Nephron (organoid): ENCODE data around the gene CRISPLD2.

Source experiments
- H3K27ac Mint-ChIP-seq, 3 experiments: 2 replicates each; pipeline ENCODE4 v1.8.0; 2020; ENCODE audit warnings: mixed read lengths in 3 of 3, mild to moderate bottlenecking in 2 of 3, moderate library complexity in 1 of 3
- H3K27me3 Mint-ChIP-seq: 2 replicates; pipeline ENCODE4 v1.8.0; 2021; ENCODE audit warnings: low read depth, mild to moderate bottlenecking, moderate library complexity, mixed read lengths
- H3K36me3 Mint-ChIP-seq: 2 replicates; pipeline ENCODE4 v1.8.0; 2020; ENCODE audit warnings: low read depth, mixed read lengths
- H3K4me1 Mint-ChIP-seq: 2 replicates; pipeline ENCODE4 v1.8.0; 2020; ENCODE audit warnings: mixed read lengths
- H3K4me3 Mint-ChIP-seq, 3 experiments: 2 replicates each; pipeline ENCODE4 v1.8.0; 2020; ENCODE audit warnings: mild to moderate bottlenecking in 3 of 3, mixed read lengths in 3 of 3, moderate library complexity in 2 of 3
- H3K9me3 Mint-ChIP-seq: 2 replicates; pipeline ENCODE4 v1.8.0; 2020; ENCODE audit warnings: mixed read lengths
- CTCF ChIP-seq, 3 experiments: fragments of 200-600 bp; sonication (generic); IDR thresholded peaks; one replicate each; pipeline ENCODE4 v1.5.0; 2021; ENCODE audit warnings: antibody characterized with exemption in 3 of 3; ENCODE audit not compliant: unreplicated experiment in 3 of 3

CRISPLD2 gene

DNA sequence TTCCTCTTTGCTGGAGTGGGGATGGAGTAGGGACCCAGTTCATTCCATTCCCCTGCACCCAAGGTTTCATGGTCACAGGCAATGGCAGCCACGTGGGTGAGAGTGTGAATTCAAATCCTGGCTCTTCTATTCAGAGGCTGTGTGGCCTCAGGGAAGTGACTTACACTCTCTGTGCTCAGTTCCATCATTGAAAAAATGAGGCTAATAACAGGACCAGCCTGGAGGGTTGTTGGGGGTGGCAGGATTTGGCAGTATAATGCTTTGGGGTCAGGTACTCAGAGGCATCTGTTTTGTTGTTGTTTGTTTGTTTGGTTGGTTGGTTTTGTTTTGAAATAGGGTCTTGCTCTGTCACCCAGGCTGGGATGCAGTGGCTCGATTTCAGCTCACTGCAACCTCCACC is 2.2 kb upstream of the CRISPLD2 start:
- H3K27ac Mint-ChIP-seq = no peak overlapping the region
- H3K36me3 Mint-ChIP-seq = no peaks in the 10 kb centered on the region
- no peaks in the 10 kb centered on the region for H3K9me3 Mint-ChIP-seq
- no peak overlapping the region for H3K4me3 Mint-ChIP-seq
- H3K27me3 Mint-ChIP-seq = peaks cover 64% of the 10 kb centered on the region
- H3K4me1 Mint-ChIP-seq = peaks cover 32% of the 10 kb centered on the region
- no peak for TF ChIP-seq CTCF (IDR thresholded peaks at IDR 0.05; ENCODE audit: unreplicated experiment in 3 of 3)

DNA sequence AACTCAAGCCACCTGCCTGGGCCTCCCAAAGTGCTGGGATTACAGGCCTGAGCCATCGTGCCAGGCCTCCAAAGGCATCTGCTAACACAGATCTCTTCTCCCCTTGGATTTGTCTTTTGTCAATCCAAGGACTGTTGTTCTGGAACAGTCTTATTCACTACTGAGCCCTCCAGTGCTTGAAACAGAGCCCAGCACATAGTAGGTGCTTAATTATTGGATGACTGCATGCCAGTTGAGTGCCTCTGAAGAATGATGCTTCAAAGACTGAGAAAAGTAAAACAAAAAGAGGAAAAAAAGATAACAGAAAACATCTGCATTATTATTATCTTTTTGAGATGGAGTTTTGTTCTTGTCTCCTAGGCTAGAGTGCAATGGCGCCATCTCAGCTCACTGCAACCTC is 1.7 kb upstream of the CRISPLD2 start:
- TF ChIP-seq CTCF (IDR thresholded peaks at IDR 0.05; ENCODE audit: unreplicated experiment in 3 of 3) = no peak
- H3K27me3 Mint-ChIP-seq = peaks cover 64% of the 10 kb centered on the region
- H3K9me3 Mint-ChIP-seq = no peaks in the 10 kb centered on the region
- no peaks in the 10 kb centered on the region for H3K36me3 Mint-ChIP-seq
- H3K4me1 Mint-ChIP-seq = peaks cover 38% of the 10 kb centered on the region
- H3K27ac Mint-ChIP-seq = no peak overlapping the region
- no peak overlapping the region for H3K4me3 Mint-ChIP-seq

GRCh38 chr16:84818989-84819643 is 669 bp upstream of the CRISPLD2 start:
- Mint-ChIP-seq H3K9me3 (no peaks in the 10 kb centered on the region), H3K4me1 (peaks cover 38% of the 10 kb centered on the region), H3K27me3 (peaks cover 59% of the 10 kb centered on the region), H3K36me3 (no peaks in the 10 kb centered on the region), H3K27ac (no peak overlapping the region), H3K4me3 (peak overlapping the region; percentile 49 to 70 (median 59))
- no peak for TF ChIP-seq CTCF (IDR thresholded peaks at IDR 0.05; ENCODE audit: unreplicated experiment in 3 of 3)

DNA sequence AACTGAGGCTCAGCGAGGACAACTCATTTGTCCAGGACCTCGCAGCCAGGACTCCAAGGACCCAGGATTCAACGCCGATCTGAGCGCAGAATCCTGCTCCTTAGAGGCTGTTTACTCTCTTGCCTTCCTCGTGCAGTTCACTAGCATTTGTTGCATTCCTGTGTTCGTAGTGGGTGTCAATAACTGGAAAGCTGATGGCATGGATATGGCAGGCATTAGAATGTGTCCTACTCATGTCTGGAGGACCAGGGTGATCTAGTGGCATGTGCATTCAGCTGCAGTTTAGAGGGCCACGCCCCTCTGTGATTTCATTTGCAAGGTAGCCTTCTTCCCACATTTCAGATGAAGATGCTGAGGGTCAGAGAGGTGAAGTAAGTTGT is 510 bp downstream of the CRISPLD2 start:
- peaks cover 59% of the 10 kb centered on the region for H3K27me3 Mint-ChIP-seq
- H3K27ac Mint-ChIP-seq = no peak overlapping the region
- H3K4me1 Mint-ChIP-seq = peaks cover 37% of the 10 kb centered on the region
- peak overlapping the region; percentile 87 to 88 (median 87) for H3K4me3 Mint-ChIP-seq
- TF ChIP-seq CTCF (IDR thresholded peaks at IDR 0.05; ENCODE audit: unreplicated experiment in 3 of 3) = no peak
- no peaks in the 10 kb centered on the region for H3K36me3 Mint-ChIP-seq
- no peaks in the 10 kb centered on the region for H3K9me3 Mint-ChIP-seq

DNA sequence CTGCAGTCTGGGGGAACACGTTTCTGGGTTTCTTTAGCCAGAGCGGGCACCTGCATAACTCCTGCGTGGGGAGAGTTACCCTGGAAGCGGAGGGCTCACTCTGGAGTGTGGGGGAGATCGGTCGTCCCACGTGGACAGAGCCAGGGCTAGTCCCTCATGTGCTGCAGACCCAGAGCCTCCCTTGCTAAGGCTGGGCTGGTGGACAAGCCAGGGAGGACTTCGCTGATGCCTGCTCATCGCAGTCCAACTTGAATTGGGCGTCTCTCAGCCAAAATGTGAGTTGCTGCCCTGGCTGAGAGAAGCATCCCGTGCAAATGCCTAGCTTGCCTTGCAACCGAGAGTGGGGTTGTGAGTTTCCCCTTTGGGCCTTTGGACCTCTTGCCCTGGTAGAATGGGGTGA is 986 bp downstream of the CRISPLD2 start:
- peaks cover 55% of the 10 kb centered on the region for H3K27me3 Mint-ChIP-seq
- peaks cover 34% of the 10 kb centered on the region for H3K4me1 Mint-ChIP-seq
- no peak overlapping the region for H3K27ac Mint-ChIP-seq
- peak overlapping the region; percentile 87 to 88 (median 87) for H3K4me3 Mint-ChIP-seq
- no peak for TF ChIP-seq CTCF (IDR thresholded peaks at IDR 0.05; ENCODE audit: unreplicated experiment in 3 of 3)
- no peaks in the 10 kb centered on the region for H3K36me3 Mint-ChIP-seq
- no peaks in the 10 kb centered on the region for H3K9me3 Mint-ChIP-seq

DNA sequence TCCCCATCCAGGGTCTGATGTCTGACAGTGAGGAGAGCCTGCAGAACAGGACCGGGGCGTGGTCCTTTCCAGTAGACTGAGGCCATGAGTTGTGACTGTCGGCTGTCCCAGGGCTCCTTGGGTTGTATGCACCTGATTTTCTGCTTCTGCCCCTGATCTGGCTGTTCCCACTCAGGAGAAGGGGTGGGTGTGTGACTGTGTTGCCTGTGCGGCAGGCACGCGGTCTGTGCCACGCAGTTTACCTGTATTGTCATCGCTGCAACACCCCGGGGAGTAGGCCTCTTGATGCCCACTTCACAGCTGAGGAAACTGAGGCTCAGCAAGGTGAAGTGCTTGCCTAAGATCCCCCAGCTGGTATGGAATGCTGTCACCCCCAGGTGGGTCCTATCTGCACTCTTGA is 1.4 kb downstream of the CRISPLD2 start:
- Mint-ChIP-seq H3K36me3 (no peaks in the 10 kb centered on the region), H3K27me3 (peaks cover 51% of the 10 kb centered on the region), H3K9me3 (no peaks in the 10 kb centered on the region), H3K4me3 (peak overlapping the region; percentile 87 to 88 (median 87)), H3K27ac (peak overlapping the region in 1 of 3 experiments; percentile 41), H3K4me1 (peaks cover 34% of the 10 kb centered on the region)
- no peak for TF ChIP-seq CTCF (IDR thresholded peaks at IDR 0.05; ENCODE audit: unreplicated experiment in 3 of 3)
